Urothelium cell line (cell line): Measurements from ENCODE around the gene CHPT1.
"Not testable (repeated sequence)": the region's sequence is repeated elsewhere in the genome, so short reads cannot be mapped to it uniquely, and the experiment has no call there.

Source experiments
- DNase-seq: peaks from one replicate; pipeline ENCODE4 v3.0.0; 2011; ENCODE audit warnings: low spot score, mixed read lengths
- FAIRE-seq: peaks from 2 replicates; lab custom pipeline; 2011; peaks lifted over from hg19 to GRCh38; lab: Jason Lieb, UNC

Gene CHPT1

DNA sequence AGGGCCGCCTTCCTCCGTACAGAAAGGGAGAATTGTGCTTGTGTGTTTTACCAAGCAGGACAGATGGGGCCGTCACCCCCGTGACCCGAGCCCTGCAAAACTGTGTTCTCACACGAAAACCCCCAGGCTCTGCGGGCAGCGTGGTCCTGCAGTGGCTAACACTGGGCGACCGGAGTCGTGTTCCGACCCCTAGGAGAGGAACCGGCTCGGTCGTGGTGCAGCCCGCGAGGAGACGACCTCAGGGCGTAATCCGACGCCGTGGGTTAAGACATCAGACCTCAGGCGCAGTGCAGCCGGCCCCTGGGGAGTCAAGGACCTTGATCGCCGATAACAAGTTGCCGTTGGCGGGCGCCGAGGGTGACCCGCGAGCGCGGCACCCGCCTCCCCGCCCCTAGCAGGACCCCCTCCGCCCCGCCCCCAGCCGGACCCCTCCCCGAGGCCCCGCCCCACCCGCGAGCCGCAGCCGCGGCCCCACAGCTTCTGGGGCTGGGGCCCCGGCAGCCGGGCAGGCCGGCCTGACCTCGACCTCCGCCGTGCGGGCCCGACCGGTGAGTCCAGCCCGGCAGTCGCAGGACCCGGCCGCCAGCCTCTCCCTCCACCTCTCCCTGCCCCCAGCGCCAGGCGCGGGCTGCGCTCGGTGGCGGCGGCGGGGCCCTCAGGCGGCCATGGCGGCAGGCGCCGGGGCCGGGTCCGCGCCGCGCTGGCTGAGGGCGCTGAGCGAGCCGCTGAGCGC lies at the start of gene CHPT1:
TSS of gene CHPT1 (plus strand) at position 444 of the 733 bp plus-strand sequence. CDS start at position 666, 222 bp downstream.
- peak; percentile 52 for DNase-seq
- no peak for FAIRE-seq

DNA sequence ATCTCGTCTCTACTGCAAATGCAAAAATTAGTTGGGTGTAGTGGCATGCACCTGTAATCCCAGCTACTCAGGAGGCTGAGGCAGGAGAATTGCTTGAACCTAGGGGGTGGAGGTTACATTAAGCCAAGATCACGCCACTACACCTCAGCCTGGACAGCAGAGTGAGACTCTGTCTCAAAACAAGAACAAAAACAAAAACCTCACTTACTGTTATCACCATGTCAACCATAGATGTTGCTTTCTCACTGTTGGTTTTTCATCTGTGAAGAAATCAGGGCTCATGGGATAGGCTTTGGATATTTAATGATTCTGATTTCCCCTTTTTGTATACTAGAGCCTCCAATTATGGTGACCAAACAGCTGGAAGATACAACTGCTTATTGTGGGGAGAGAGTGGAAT lies 49.7 kb upstream of the CHPT1 start:
- no peak for DNase-seq
- no peak for FAIRE-seq

DNA sequence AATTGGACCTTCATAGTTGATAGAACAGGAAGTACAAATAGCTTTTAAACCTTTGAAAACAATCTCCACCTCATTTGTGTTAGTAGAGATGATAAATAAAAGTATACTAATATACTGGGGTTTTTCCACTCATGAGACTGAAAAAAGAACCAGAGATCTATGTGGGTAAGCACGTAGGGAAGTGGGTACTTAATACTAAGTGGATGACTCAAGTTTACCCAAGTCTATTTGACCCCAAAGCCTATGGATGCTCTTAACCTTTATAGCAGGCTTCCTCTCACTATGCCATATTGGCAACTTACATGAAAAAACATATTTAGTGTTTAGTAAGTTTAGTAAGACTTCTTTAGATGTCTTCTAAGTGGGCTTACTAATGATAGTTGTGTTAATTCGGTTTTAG lies 49.2 kb upstream of the CHPT1 start:
- FAIRE-seq: no peak
- DNase-seq: no peak

DNA sequence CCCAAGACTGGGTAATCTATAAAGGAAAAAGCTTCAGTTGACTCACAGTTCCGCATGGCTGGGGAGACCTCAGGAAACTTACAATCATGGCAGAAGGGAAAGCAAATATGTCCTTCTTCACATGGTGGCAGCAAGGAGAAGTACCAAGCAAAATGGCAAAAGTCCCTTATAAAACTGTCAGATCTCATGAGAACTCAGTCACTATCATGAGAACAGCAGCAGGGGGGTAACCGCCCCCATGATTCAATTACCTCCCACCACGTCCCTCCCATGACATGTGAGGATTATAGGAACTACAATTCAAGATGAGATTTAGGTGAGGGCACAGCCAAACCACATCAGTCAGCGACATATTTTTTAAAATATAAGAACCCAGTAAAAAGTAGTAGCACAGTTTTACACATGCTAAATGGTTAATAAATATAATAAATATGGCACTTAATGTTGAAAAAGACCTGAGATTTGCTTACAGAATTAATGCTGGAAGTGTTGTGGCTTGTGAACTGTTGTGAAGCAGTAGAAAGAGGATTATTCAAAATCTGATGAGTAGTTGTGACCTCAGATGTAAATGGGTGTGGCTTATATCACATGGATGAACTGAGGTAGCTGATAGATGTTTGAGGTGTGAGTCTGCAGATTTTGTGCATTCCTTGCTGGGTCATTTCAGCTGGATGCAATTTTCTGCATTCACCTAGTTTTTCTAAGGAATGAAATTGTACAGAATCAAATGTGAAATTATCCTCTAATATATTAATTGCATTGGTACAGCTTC lies 46.9 kb upstream of the CHPT1 start:
- FAIRE-seq (no peak), DNase-seq (no peak)

DNA sequence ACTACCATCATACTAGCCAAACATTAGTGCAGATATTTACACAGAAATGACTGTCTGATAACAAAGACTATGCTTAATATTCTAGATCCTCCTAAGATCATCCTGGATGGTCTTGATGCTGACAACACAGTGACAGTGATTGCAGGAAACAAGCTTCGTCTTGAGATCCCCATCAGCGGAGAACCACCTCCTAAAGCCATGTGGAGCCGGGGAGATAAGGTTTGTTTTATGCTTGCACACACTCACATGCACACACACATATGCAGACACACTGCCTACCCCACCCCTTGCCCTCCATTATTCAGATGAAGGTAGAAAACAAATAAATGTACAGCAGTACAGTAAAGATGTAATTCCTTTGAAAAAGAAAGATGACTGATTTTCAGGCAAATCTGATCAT lies 44.4 kb upstream of the CHPT1 start:
- no peak for FAIRE-seq
- no peak for DNase-seq

DNA sequence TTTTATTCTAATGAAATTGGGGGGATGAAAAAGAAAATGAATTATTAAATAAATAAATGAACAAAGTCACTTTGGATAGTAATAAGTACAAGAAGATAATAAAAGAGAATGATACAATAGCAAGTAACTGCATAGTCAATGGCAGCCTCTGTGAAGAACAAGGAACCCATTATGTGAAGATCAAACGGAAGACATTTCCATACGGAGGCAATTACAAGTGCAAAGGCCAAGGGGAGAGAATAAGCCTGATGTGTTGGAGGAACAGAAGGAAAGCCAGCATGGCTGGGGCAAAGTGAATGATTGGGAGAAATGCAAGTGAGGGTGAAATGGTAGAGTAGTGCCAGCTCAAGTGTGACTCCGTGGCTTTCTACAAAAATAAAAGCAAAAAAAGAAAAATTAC lies 43.9 kb upstream of the CHPT1 start:
- no peak for DNase-seq
- FAIRE-seq: no peak

DNA sequence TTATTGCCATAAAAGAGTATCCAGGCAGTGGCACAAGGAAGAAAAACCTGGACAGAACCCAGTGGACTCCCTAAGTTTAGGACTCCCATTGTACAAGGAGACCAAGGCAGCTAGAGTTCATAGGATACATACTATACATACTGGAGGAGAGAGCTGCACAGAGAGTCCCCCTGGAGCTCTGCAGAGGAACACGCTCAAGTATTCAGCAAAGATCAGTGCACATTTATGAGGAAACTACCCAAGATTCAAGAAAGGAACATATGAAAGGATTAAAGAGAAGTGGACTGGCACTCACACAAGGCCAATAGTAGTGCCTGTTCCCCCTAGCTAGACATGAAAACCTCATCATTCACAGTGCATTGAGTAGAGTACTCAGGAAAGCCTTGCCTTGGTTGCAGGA lies 43.0 kb upstream of the CHPT1 start:
- DNase-seq: no peak
- FAIRE-seq: no peak

DNA sequence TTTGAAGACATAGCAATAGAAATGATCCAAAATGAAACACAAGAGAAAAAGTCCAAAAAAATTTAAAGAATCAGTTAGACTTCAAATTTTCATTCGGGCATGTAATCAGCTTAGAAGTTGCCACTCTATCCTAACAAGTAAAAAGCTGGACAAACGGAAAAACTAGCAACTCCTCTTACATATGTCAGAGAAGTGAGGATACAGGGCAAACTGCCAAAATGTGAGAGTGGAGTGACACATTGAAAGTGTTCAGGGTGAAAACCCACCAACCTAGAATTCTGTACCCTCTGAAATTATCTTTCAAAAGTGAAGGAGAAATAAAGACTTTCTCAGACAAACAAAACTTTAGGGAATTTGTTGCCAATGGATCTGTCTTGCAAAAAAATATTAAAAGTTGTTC lies 42.0 kb upstream of the CHPT1 start:
- DNase-seq: no peak
- no peak for FAIRE-seq

DNA sequence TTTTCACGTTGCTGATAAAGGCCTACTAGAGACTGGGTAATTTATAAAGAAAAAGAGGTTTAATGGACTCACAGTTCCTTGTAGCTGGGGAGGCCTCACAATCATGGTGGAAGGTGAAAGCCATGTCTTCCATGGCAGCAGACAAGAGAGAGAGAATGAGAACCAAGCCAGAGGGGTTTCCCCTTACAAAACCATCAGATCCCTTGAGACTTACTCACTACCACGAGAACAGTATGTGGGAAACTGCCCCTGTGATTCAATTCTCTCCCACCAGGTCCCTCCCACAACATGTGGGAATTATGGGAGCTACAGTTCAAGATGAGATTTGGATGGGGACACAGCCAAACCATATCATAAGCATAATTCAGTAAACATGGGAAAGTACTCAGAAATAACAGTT lies 36.8 kb upstream of the CHPT1 start:
- not testable (repeated sequence) for DNase-seq, FAIRE-seq

DNA sequence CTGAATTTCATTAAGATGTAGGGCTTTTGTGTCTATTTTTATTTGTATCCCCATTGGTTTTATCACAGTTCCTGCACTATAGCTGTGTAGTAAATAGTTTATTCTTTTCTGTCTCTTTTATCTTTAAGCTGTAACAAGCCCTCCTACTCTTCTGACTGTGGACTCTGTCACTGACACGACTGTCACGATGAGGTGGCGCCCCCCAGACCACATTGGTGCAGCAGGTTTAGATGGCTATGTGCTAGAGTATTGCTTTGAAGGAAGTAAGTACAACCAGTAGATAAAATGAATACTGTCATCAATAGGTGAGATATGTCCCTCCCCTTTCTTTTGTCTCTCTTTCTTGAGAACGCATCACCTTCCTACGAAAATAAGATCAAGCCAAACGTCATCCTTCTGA lies 34.1 kb upstream of the CHPT1 start:
- no peak for FAIRE-seq

DNA sequence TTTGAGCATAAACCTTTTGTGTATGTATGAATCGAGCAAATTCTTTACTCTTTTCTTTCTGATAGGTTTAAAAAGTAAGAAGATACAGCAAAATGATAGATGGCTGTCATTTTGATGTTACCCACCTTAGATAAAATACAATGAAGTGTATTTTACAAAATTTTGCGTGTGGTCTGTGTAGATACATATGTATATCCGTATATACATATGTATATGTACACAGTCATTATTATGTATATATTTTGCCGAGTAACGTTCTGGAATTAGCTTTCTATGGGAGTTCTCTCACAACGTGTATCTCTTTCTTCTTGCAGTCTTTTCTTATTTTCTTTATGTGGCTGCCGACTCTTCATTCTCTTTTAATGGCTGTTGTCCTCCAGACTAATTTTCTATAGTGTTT lies 32.4 kb upstream of the CHPT1 start:
- DNase-seq (no peak), FAIRE-seq (no peak)

More for the DNA sequence above, 34.1 kb upstream of the CHPT1 start:
- DNase-seq: no peak

DNA sequence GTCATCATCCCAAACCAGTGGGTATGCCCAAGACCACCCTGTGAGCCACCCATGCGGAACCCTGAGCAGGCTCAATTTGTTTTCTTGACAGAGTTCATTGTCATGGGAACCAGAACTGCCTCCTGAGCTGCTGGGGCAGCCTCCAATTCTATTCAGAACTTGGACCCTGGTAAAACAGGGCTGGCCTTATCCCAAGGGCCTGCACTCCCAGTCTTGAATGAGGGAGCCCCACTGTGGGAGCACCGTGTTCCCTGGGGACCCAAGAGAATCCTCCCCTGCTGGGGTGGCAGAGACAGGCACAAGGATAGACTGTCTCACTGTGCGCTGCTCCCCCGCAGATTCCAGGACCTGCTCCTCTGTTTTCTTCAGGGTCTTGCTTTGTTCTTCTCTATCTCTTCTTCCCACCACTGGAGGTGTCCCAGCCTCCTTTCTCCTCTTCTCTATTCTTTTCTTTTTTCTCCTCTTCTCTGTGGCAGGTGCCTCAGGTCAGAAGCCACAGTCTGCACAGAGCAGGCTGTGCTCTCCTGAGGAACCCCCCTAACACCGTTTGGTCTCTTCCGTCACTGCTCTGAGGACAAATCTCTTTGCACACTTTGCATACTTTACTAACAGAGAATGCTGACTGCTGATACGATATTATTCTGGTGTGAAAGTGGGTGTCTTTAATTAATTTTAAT lies 31.2 kb upstream of the CHPT1 start:
- DNase-seq (no peak), FAIRE-seq (no peak)

DNA sequence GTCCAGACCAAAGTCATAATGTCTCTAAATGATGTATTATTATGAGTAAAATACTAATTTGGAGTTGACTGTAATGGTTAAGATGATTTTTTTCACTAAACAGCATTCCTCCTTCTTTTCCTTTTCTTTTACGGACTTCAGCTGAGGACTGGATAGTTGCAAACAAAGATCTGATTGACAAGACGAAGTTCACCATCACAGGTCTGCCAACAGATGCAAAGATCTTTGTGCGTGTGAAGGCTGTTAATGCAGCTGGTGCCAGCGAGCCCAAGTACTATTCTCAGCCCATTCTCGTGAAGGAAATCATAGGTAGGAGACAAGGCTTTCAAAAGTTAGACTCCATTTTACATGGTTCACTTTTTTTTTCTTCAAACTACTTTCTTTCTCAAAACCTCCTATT lies 29.8 kb upstream of the CHPT1 start:
- DNase-seq (no peak), FAIRE-seq (no peak)

DNA sequence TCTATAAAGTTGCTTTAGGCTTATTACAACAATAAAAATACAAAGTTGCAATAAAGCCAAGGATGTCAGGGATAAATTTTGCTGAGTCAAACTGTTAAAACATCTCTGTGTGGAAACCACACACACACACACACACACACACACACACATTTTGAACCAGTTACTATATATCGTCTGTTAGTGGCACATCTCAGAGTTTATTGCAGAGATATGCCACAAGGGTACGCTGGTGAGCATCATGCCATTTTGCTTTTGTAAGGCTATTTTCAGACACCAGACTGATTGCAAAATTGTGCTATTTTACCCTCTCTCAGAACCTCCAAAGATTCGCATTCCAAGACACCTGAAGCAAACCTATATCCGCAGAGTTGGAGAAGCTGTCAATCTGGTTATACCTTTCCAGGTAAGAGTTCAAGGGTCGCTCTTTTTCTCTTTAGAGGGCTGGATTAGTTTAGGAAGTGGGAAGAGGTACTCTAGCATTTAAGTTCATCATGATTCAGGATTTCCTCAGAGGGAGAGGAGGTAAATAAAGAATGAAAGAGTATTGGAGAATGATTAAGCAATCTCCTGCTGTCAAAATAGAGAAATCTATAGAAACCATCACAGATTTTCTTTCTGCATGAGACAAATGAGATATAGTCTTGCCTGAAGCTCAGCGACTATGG lies 27.3 kb upstream of the CHPT1 start:
- FAIRE-seq (no peak), DNase-seq (no peak)

DNA sequence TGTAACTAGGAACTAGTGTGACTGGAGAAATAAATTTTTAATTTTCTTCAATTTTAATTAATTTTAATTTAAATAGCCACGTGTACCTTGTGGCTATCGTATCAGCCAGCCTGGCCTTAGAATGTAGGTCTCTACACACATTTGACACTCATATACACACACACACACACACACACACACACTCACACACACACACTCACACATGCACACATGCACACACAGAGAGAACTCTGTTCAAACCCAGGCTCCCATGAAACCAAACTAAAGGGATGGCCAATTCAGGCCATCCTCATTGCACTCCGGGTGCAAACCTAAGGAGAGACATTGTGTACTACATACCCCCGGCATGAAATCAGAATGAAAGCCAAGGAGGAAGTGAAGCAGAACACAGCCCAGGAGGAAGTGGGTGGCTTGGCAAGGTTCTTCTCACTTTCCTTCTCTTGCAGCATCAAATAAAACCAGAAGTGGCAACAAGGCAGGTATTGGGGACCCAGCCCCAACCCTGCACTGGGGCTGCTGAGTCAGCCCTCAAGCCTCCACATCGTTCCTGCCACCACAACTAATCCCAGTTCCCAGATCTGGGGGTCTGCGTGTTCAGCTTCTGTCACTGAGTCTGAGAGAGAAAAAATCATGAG lies 26.2 kb upstream of the CHPT1 start:
- no peak for FAIRE-seq
- no peak for DNase-seq

DNA sequence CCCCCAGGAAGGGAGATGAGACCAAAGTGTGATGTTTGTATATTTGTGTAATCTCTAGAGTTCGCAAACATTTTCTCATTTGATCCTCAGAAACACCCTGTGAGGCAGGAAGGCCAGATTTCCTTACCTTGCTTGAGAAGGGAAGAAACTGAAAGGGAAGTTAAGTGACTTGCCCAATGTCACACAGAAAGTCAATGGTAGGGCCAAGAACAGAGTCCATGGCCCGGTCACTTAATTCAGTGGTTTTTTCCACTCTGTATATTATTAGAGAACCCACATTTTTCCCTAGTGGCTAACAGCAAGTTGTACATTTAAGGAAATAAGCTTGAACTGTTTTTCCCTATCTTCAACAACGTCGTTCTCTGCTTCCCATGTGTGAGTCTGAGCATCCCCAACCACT lies 25.6 kb upstream of the CHPT1 start:
- DNase-seq (no peak), FAIRE-seq (no peak)

DNA sequence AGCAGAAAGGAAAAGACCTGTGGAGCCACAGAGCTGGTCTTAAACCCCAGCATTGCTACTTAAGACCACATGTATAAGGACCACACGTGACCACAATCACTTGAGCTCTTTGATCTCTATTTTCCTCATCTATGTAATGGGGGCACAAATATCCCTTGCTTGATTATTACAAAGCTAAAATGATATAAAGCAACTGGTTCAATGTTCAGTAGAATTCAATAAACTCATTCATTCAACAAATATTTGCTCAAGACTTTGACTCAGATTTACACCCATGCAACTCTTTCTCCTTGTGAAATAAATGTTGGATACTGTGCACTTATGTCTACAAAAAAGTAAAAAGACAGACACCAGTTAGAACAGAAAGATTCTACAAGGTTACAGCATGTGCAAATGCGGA lies 21.9 kb upstream of the CHPT1 start:
- FAIRE-seq: no peak
- no peak for DNase-seq

DNA sequence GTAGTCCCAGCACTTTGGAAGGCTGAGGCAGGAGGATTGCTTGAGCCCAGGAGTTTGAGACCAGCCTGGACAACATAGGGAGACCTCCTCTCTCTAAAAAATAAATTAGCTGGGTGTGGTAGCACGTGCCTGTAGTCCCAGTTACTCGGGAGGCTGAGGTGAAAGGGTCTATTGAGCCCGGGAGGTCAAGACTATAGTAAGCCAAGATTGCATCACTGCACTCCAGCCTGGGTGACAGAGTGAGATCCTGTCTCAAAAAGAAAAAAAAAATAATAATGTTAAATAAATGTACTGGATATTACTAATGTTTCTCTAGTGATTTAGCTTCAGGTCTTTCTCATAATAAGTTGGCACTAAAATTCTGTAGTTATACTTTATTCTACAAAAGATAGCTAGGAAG lies 20.9 kb upstream of the CHPT1 start:
- FAIRE-seq, DNase-seq: not testable (repeated sequence)

DNA sequence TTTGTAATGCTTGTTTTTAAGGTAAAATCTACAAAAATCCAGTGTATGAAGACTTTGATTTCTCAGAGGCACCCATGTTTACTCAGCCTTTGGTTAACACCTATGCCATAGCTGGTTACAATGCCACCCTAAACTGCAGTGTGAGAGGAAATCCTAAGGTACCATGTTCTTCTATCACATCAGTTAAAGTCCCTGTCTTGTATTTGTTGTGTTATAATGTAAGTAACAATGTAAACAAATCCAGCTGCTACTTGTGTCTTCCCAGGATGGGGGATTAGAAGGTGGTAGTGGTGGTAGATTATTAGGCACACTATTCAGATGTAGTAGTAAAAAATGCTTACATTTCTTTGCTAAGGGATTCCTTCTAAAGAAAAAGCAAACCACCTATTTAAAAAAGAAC lies 19.4 kb upstream of the CHPT1 start:
- FAIRE-seq (no peak), DNase-seq (no peak)

DNA sequence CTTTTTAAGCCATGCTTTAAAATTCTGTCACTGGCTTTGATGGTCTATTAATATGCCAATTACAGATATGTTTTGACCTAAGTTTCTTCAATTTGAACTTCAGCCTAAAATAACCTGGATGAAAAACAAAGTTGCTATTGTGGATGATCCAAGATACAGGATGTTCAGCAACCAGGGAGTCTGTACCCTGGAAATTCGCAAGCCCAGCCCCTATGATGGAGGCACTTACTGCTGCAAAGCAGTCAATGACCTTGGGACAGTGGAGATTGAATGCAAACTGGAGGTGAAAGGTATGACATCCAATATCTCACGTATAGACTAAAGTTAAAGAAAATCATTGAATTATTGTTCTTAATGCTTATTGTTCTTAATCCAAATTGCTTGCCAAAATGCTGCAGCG lies 17.2 kb upstream of the CHPT1 start:
- DNase-seq (no peak), FAIRE-seq (no peak)

DNA sequence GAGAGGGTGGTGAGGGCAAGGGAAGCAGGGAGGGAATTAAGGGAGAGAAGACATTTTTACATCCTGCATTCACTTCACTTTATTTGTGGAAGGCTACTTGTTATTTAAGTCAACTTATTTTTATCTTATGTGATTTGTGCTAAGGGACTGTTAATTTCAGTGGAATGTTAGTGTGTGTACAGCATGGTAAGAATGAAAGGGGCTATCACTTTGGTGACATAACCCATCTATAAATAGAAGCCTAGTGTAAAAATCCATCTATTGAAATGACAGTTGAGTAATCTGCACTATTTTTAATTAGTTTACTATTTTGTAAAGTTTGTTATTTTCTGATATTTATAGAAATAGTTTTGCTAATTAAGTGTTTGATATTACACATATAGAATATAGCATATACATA lies 16.8 kb upstream of the CHPT1 start:
- no peak for DNase-seq
- FAIRE-seq: no peak
